Measurements from ENCODE around the gene TM2D3.

The TM2D3 gene, protein sequence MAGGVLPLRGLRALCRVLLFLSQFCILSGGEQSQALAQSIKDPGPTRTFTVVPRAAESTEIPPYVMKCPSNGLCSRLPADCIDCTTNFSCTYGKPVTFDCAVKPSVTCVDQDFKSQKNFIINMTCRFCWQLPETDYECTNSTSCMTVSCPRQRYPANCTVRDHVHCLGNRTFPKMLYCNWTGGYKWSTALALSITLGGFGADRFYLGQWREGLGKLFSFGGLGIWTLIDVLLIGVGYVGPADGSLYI

DNA sequence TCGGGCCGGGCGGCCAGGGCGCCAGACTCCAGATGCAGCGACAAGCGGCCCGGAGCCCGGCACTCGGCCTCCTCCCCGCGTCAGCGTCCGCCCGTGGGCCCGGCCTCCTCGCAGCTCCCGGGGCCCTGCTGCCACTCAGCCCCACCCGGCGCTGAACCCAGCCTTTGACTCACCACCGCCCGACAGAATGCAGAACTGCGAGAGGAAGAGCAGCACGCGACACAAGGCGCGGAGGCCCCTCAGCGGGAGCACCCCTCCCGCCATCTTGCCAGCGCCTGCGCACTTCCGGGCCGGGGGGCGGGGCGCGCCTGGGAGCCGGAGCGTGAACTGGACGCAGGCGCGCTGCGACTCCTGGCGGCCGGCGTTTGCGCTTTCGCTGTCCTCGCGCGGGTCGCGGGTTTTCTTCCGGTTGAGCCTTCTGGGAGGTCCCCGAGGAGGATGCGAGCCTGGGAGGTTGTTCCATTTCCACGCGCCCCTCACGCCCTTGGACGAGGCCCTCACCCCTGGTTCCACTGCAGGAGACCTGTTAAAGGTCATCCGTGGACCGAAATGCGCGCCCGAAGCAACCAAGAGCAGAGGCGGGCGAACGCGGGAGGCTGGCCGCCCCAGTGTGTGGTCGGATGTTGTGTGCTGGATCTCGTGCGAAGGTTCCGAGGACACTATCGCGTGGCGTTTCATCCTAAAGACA is at the start of gene TM2D3:
TSS of gene TM2D3 (minus strand) at position 284 of the 688 bp plus-strand sequence. CDS start at position 264, 20 bp downstream.
- peak; percentile 67 for DNase-seq

DNA sequence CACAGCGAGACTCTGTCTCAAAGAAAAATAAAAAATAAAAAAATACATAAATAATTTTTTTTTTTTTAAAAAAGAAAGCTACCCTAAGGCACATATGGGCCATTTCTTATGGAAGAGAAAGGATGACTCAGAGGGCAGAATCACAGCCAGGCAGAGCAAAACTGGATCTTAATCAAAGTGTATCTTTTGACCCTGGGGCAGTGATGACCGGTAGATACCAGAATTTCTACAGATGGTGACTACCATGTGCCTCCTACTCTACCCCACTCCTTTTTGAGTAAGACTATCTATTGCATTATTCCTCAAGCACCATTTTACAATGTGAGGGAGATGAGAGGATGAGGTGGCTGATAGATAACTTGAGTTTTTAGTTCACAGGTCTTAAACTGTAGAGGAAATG is 46.1 kb upstream of the TM2D3 start:
- no peak for DNase-seq

DNA sequence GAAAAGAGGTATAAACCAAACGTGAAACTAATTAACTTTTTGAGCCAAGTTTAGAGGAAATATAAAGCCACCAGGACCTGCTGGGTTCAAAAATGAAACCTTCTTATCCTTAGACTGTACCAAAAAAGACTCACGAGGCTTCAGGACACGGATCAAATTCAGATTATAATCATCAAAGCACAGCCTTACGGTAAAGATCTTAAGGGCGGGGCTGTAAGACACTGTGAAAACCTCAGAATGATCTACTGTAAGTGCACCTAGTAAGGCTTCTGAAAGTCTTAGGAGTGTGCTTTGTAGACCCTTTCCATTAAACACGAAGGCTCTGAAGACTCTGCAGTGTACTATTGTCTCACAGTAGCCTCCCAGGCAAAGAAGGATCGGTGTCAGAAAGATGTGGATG is 45.3 kb upstream of the TM2D3 start:
- no peak for DNase-seq

DNA sequence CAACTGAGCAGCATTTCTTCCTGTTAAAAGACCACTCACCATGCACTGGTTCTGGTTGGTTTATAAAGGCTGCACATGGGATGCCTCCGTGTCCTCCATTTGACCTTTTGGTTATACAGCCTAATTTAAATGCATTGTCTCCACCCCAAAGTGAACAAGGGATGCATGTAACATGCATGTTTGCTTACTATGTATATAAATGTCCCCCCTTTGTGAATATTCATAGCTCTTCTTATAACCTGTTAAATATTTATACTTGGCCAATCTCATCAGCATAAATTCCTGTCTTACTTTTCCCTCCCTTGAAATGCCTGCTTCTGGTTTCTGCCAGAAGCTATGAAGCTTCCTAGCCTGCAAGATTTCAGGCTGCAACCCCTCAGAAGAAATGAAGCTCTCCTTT is 44.6 kb upstream of the TM2D3 start:
- no peak for DNase-seq

DNA sequence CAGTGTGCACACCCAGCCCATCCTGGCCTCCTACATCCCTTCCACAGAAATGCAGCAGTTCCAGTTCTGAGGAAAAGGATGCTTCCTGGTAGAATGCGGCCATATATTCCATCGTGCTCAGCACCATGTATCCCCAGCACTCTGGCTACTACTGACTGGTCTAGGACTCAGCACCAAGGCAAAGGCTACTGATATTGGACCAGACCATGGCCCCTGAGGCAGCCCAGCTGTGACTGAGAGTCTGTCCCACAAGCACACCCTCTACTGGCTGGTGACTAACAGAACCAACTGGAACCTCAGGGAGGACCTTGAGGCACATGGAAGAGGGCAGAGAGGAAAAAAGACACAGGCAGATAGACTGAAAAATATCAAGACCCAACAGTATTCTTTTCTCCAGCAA is 42.1 kb upstream of the TM2D3 start:
- no peak for DNase-seq

DNA sequence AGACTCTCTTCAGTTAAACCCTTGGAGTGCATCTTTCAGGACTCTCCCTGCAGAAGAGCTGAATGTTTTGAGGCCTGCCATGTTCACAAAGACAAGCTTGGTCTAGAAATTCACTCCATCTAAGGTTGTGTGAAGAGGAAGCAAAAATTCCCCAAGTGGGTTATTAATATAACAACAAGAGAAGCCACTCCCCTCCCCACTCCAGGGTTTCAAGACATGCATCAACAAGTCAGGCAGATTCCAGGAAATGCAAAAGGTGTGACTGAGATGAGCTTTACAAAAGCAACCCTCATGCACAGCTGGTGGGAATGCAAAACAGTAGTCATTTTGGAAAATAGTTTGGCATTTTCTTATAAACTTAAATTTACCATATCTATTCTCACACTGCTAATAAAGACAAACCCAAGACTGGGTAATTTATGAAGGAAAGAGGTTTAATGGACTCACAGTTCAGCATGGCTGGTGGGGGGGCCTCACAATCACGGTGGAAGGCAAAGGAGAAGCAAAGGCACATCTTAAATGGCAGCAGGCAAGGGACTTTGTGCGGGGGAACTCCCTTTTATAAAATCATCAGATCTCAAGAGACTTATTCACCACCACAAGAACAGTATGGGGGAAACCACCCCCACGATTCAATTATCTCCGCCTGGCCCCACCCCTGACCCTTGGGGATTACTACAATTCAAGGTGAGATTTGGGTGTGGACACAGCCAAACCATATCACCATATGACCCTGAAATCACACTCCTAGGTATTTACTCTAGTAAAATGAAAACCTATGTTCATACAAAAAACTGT is 40.8 kb upstream of the TM2D3 start:
- DNase-seq = no peak

DNA sequence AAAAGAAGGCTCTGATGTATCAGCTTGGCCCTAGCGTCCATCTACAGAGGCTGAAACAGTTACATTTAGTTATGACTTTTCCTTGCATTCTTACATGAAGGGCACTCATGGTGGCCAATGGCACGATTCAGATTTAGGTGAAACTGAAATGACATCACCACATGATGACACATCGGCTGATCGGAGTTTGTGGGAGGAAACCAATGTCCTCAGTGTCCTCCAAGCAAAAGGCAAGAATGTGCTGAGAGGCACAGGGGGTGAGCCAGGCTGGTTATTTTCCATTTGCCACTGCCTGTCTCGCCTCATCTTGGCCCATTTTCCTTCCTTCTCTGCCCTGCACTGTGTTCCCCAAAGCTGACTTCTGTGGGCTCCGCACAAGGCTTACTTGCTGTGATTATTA is 37.7 kb upstream of the TM2D3 start:
- no peak for DNase-seq

DNA sequence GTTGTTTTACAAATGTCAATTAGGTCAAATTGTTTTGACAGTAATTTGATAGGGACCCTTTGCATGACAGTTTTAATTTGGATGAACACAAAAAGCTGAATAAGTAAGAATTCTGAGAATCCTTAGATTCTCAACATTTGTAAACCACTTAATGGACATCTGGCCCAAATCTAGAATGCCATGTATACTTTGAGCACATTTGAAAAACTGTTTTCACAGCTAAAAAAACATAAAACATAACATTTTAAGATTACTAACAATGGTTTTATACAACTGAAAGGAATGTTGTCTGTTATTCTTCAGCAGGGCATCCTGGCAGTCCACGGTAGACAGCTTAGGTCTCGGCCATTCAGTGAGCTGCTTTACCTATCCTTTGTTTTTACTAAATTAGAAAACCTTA is 34.5 kb upstream of the TM2D3 start:
- no peak for DNase-seq

DNA sequence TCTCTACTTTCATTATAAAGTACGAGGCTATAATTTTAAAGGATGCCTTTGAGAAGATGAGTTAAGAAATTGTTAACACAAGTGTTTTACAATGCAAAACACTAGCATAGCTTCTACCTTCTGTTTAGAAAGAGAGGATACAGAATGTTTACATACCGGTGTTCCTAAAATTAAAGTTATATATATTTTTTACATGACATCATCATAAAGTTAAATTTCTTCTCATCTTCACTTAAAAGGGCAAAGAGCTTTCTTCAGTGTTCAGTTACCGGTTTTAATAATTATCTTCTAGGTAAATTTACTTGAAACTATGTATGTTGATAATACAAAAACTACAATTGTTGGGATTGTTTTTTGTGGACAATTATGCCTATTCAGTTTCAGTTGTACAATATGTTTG is 32.7 kb upstream of the TM2D3 start:
- no peak for DNase-seq

DNA sequence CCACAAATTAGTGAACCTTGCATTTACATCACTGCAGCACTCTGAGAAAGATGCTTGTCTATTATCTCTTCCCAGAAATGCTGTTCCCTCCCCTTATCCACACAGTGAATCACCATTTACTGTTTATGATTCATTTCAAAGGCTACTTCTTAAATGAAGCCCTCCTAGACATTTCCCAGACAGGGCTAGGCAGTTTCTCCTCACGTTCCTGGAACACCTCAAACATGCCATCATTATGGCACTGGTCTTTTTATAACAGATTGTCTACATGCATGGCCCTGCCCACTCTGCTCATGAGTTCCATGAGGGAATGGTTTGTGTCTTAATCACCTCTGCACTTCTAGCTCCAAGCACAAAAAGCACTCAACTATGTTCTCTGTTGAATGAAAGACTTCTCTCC is 32.2 kb upstream of the TM2D3 start:
- no peak for DNase-seq

DNA sequence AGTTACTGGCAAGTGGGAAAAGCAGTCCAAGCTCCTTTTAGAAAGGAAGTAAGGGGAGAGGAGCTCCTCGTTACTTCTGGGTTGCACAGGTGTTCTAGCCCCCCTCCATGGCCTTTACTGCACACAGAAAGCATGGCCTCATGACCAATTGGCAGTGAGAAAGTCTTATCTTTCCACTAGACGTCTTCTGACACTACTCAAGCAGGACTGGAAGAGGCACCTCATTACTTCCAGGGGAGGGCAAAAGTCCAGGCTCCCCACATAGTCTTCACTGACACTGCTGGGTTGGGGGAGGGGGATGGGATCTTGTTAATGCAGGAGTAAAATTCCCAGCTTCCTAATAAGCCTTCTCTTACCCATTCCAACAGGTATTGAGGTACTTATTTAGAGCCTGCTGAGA is 27.6 kb upstream of the TM2D3 start:
- no peak for DNase-seq

DNA sequence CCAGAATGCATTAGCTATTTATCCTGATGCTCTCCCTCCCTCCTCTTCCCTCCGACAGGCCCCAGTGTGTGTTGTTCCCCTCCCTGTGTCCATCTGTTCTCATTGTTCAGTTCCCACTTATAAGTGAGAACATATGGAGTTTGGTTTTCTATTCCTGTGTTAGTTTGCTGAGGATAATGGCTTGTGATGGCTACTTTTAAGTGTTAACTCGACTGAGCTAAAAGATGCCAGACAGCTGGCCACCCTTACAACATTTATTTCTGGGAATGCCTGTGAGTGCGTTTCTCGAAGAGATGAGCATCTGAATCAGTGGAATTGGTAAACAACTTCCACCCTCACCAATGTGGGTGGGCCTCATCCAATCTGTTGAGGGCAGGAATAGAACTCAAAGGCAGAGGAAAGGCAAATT is 24.7 kb upstream of the TM2D3 start:
- no peak for DNase-seq

DNA sequence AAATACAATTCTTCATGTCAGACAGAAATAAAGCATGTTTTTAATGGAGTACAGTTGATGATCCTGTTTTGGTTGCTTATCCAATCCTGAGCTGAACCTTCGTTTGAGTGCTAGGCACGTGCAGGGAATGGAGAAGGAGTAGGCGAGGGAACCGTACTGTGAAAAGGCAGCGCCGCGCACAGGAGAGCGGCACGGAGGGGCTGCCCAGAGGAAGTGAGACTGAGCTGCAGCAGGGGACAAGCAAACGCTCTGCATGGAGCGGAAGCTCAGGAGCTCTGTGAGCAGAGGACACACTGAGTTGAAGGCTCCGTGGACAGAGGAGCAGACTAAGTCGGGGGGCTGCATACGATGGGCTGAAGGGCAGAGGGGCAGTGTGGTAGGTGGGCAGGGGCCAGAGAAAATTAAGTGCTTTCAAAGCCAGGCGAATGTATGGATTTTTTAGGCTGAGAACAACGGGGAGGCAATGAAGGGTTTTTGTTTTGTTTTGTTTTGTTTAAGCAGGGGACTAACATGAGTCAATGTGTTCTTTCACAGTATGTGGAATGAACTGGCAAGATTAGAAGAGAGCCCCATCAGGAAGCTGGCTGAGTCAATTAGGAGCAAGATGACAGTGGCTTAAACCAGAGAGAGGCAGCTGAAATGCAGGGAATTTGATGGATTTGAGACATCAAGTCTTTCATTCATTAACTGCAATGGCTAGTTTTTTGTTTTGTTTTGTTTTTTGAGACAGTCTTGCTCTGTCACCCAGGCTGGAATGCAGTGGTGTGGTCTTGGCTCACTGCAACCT is 23.8 kb upstream of the TM2D3 start:
- DNase-seq = no peak

DNA sequence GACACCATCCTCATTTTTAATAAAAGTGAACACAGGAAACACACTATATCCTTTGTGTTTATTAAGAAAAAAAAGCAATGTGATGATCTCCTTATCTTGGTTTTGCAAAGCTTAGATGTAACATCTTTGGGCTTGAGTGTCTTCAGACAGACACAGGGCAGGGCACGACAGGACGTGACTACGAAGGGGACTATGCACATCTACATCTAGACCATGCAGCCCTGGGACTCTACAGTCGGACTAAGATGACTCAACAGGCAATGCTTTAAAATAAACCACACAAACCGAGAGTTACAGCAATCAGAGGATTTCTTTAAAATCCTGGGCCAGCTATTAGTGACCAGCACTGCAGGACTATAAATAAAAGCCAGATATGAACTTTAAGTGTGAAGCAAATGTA is 22.8 kb upstream of the TM2D3 start:
- no peak for DNase-seq

DNA sequence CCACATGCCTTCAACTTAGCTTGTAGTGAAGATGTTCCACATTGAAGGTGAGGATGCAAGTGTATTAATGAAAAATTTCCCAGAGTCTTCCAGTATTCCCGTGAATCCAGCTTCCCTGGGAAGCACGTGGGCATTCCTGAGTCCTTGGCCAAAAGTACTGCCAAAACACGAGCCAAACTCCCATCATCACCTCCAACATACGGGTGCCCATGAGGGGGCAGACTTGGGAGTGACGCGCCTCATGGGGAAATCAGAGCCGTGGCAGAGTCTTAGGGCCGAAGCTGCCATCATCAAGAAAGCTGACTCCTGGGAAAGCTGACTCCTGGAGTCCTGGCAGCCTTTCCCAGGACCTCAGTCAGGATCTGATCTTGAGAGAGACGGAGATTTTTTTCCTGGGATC is 20.1 kb upstream of the TM2D3 start:
- no peak for DNase-seq

DNA sequence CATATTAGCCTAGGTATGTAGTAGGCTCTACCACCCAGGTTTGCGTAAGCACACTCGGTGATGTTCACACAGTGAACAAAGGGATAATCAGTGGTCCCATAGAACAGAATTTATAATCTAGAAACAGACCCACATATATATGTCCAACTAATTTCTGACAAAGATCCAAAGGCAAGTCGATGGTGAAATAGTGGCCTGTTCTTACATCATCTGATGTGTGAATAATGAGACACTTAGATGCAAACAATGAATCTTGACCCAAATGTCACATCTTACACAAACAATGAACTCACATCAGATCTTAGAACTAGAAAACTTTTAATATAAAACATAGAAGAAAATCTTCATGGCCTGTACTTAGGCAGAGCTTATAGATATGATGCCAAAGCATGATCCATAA is 17.6 kb upstream of the TM2D3 start:
- DNase-seq = no peak

DNA sequence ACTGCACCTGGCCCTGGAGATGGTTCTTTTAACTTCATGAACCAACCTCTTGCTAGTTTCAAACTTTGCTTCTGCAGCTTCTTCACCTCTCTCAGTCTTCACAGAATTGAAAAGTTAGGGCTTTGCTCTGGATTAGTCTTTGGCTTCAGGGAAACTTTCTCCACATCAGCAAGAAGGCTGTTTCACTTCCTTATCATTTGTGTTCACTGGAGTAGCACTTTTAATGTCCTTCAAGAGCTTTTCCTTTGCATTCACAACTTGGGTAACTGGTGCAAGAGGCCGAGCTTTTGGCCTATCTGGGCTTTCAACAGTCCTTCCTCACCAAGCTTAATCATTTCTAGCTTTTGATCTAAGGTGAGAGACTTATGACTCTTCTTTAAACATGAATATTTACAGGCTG is 15.7 kb upstream of the TM2D3 start:
- no peak for DNase-seq

DNA sequence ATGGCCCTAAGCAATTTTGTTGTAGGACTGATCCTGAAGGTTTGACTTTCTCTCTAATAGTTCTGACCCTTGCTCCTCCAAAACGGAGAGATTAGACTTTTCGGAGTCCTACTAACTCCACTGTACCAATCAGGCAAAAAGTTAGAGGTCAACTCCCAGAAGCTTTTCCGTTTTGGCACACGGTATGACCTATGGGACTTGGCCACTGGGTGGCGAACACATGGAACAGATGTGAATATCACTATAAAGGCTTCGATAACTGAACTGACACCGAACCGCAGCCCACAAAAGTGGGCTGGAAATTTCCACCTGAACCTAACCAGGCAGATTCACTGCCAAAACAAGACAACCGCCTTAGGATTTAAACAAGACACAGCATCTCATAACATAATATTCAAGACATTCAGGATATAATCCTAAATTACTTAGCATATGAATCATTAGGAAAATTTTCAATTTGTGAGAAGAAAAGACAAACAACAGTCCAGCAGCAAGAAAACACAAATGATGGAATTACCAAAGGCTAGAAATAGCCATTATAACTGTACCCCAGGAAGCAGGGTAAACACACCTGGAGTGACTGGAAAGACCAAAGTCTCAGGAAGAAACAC is 12.2 kb upstream of the TM2D3 start:
- no peak for DNase-seq

DNA sequence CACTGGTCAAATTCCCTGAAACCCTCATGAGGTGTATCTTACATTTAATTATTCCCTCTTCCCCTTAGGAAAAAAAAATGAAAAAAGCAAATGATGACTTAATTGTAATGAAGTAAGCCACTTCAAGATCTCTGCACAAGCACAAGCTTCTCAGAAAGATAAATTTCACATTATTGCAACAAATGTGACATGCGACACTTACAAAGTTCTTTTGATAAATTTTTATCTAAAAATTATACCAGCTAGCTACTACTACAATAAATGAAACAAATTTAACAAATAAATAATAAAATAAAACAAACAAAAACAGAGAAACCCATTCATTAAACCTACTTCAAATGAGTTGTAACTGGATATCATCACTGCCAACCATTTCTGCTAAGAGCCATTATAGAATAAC is 10.0 kb upstream of the TM2D3 start:
- no peak for DNase-seq

DNA sequence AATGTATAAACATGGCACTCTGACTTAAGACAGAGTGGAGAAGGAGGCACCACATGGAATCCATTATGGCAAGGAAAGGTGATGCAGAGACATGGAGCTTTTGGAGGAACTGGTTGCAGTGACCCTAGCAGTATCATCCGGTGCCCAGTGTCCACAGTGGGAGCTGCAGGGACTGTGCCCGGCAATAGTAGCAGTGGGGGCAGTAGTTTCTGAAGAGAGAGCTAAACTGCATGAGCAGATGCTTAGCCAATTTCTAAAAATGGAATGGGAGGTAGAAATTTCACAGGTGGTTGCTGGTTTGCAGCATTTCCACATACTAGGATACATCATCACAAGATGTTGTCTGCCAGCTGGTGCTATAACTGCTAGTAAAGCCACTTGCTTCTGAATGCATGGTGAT is 7.8 kb upstream of the TM2D3 start:
- no peak for DNase-seq

DNA sequence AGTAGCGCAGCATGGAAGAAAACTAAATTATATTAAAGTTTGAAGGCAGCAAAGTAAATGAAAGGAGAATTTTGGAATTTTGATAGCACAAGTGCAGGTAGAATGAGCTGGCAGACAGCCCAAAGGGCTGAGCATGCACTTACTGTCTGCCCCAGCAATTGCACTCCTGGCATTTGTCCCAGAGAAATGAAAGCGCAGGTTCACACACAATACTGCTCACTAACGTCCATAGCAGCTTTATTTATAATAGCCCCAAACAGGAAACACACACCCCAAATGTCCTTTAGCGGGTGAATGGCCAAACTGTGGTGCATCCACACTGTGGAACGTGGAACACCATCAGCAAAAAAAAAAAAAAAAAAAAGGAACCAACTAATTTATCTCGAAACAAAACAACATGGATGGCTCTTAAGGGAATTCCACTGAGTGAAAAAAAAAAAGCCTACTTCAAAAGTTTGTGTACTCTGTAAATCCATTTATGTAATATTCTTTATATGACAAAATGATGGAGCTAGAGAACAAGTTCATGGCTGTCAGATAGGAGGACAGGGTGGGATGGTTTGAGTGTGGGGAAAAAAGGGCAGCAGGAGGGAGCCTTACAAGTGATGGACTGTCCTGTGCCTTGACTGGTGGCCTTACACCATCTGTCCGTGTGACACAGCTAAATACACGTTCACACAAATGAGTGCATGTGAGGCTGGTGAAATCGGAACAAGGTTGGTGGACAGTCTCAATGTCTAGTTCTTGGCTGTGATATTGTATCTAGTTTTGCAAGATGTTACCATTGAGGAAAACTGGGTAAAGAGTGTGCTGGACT is 6.0 kb upstream of the TM2D3 start:
- DNase-seq = no peak

DNA sequence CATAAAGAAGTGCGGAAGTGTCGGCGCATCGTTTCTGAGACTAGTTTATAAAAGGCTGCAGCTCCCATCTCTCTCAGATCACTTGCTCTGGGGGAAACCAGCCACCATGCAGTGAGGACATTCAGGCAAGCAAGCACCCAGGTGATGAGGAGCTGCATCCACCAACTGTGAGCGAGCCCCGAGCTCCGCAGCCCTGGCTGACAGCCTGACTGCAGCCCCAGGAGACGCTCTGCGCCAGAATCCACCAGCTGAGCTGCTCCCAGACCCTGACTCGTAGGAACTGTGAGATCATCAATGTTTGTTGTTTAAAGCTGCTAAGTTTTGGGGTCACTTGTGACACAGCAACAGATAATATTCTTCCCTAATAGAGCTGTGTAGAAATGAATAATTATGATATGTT is 5.0 kb upstream of the TM2D3 start:
- DNase-seq = no peak
